Activated naive CD4-positive, alpha-beta T cell treated with anti-CD3 and anti-CD28 coated beads for 36 hours (primary cell): ENCODE results near the gene TBC1D28. TPM values are rescaled to one million over a fixed set of nuclear protein-coding genes. Genes with fewer than 3 reads are reported as not detected.
A peak's percentile ranks its signal among the peaks of the same experiment; 100 is the strongest.
"Not testable (repeated sequence)": the region's sequence is repeated elsewhere in the genome, so short reads cannot be mapped to it uniquely, and the experiment has no call there.

Experiments
- CTCF ChIA-PET: fragments of 350-600 bp; sonication (Branson Sonifier 250); formaldehyde crosslinking; loops from one replicate; lab custom pipeline; 2021; ENCODE audit warnings: antibody characterized with exemption; lab: Charles Lee
- DNase-seq: peaks from one replicate; pipeline ENCODE4 v3.0.0-alpha.2; 2020
- H3K27ac Mint-ChIP-seq: one replicate; pipeline ENCODE4 v1.8.0; 2021; ENCODE audit warnings: mild to moderate bottlenecking, mixed read lengths
- H3K27me3 Mint-ChIP-seq: one replicate; pipeline ENCODE4 v1.8.0; 2021; ENCODE audit warnings: low read depth, mixed read lengths
- H3K36me3 Mint-ChIP-seq: one replicate; pipeline ENCODE4 v1.8.0; 2021; ENCODE audit warnings: low read depth, mixed read lengths
- H3K4me1 Mint-ChIP-seq: one replicate; pipeline ENCODE4 v1.8.0; 2021; ENCODE audit warnings: low read depth, mixed read lengths
- H3K4me3 Mint-ChIP-seq: one replicate; pipeline ENCODE4 v1.8.0; 2021; ENCODE audit warnings: mild to moderate bottlenecking, moderate library complexity, mixed read lengths
- H3K9me3 Mint-ChIP-seq: one replicate; pipeline ENCODE4 v1.8.0; 2021; ENCODE audit warnings: mixed read lengths
- intact Hi-C: fragments of 100-400 bp; cut with micrococcal nuclease; formaldehyde crosslinking; loops from one replicate; pipeline ENCODE4 v1.15.1; 2023
- total RNA-seq, 2 experiments: library from RNA; stranded (reverse); gene quantifications; one replicate each; pipeline ENCODE4 v1.2.3, GENCODE V29; 2021

Gene TBC1D28
- total RNA-seq, 2 experiments from 2014 or later, result not detected

DNA sequence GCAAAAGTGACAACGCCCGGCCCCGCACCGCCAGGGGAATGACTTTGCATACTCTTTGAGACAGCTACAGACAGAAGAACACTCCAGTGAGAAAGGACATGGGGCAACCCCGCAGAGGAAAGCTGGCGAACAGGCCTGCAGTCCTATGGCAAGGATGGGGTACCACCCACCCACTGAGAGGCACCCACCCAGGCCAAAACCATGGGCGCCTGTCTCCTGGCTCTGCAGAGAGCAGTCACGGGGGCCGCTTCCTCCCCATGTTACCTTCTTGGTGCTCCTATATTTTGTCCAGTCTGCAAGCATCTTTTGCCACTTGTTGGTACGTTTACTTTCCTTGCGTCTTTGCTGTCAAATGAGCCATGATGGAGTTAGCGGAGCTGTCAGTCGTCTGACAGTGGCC lies 5.8 kb downstream of the TBC1D28 start:
- CTCF ChIA-PET, H3K4me1 Mint-ChIP-seq: not testable (repeated sequence)
- peaks cover 17% of the 10 kb centered on the region for H3K27me3 Mint-ChIP-seq

DNA sequence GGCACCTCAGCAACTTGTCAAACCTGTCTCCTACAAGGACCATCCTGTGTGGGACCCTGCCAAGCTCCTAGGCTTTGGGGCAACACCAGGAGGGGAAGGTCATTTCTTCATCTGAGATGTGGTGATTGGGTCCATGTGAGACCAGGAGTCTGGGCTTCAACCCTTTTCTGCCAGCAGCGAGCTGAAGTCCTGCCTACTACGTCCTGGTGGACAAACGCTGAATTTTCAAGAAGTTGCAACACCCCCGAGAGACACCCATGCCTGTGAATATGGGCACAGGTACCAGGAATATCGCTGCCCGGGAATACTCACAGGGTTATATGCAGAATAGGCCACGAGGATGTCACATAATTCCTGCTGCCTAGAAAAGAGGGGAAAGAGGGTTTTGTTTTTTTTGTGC lies 8.0 kb downstream of the TBC1D28 start:
- intact Hi-C loops, H3K27ac Mint-ChIP-seq, H3K4me3 Mint-ChIP-seq, H3K9me3 Mint-ChIP-seq, DNase-seq, H3K4me1 Mint-ChIP-seq, H3K36me3 Mint-ChIP-seq, CTCF ChIA-PET: not testable (repeated sequence)
- peaks cover 17% of the 10 kb centered on the region for H3K27me3 Mint-ChIP-seq

More for the DNA sequence above, 5.8 kb downstream of the TBC1D28 start:
- H3K36me3 Mint-ChIP-seq, H3K9me3 Mint-ChIP-seq, DNase-seq, H3K27ac Mint-ChIP-seq, intact Hi-C loops, H3K4me3 Mint-ChIP-seq: not testable (repeated sequence)

DNA sequence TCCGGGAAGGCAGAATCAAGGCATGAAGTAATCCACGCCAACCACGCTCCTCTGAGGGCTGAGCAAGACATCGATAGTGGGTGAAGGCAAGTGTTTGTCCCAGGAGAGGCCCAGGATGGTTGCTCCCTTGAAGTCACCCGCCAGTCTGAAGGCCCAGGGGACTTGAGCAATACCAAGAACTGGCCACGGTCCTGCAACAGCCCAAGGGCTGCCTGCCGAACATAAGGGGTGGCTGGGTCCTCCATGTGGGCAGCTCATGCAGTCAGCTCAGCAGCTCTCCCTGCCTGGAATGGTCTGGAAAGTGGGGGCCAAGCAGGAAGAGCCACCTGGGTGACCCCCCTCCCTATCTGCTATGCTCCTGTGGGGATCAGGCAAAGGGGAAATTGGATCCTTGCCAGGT lies 8.4 kb downstream of the TBC1D28 start:
- H3K9me3 Mint-ChIP-seq, H3K36me3 Mint-ChIP-seq, intact Hi-C loops, CTCF ChIA-PET, H3K4me1 Mint-ChIP-seq, DNase-seq, H3K4me3 Mint-ChIP-seq, H3K27ac Mint-ChIP-seq: not testable (repeated sequence)
- H3K27me3 Mint-ChIP-seq, result peaks cover 17% of the 10 kb centered on the region

DNA sequence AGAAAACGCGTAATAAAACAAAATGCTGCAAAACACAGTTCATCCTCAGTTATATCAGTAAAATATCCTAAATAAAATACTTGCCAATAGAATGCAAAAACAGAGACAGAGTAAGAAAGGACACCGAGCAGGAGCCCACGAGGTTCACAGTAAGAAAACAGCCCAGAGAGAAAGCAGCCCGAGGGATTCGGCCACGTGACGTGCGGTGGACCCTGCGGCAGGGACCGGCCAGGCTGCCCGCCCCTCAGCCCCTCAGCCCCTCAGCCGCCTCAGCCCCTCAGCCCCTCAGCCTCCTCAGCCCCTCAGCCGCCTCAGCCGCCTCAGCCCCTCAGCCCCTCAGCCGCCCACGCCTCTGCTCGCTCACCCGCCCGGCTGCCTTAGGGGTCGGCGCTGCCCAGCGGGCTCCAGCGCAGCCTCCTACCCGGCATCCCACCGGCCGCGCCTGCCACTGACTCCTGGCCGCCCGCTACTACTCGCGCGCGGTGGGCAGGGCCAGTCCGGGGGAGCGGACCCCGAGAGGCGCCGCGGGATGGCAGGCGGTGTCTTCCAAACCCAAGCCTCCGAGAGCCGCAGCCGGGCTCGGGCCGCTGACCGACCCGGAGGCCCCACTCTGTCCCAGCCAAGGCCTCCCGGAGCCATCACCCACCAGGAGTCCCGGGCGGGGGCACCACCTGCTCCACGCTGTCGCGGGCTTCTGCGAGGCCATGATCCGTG lies 9.5 kb downstream of the TBC1D28 start:
- CTCF ChIA-PET, H3K9me3 Mint-ChIP-seq, H3K27ac Mint-ChIP-seq, H3K36me3 Mint-ChIP-seq, H3K4me1 Mint-ChIP-seq, DNase-seq, intact Hi-C loops: not testable (repeated sequence)
- Mint-ChIP-seq H3K27me3 (peaks cover 17% of the 10 kb centered on the region), H3K4me3 (peak overlapping the region; percentile 61)

DNA sequence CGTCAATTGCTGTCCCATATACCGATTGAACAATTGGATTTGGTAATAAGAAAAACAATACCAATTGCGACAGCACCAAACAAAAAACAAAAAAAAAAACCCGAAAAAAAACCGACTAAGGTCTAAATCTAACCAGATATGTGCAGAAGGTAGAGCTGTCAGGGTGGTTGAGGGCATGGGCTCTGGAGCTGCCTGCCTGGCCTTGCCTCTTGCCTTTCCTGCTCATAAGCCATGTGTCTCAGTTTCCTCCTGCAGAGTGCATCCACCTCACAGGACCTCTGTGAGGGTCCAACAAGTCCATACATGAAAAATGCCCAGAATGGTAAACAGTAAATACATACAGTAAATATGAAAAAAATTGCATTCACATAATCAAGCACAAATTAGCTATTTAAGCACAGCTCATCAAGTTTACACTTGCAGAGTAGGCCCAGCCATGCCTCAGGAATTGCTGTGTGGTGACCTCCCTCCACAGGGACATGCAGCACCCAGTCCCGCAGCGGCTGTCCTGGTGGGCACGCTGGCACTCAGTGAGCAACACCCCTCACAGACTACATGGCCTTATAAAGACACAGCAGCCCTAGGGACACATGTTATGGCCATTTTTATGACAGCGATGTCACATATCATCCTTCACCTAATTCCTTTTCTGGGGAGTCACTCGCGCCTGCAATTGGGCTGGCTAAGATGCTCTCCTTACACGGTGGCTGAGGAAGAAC lies 17.9 kb downstream of the TBC1D28 start:
- intact Hi-C loops, result loop anchor here (10.0 kb wide), 1 partner anchor 378 kb away; the partner anchor contains the start of gene FAM83G
- CTCF ChIA-PET, result interaction anchor here (0.7 to 1.6 kb wide), 9 partner anchors 25 to 365 kb away, joined by 3 to 11 read pairs (median 4); no protein-coding TSS in a partner anchor
- Mint-ChIP-seq H3K36me3 (no peaks in the 10 kb centered on the region), H3K4me3 (no peak overlapping the region), H3K9me3 (no peaks in the 10 kb centered on the region), H3K27ac (no peak overlapping the region), H3K27me3 (no peaks in the 10 kb centered on the region), H3K4me1 (peaks cover 5% of the 10 kb centered on the region)
- DNase-seq, result no peak

DNA sequence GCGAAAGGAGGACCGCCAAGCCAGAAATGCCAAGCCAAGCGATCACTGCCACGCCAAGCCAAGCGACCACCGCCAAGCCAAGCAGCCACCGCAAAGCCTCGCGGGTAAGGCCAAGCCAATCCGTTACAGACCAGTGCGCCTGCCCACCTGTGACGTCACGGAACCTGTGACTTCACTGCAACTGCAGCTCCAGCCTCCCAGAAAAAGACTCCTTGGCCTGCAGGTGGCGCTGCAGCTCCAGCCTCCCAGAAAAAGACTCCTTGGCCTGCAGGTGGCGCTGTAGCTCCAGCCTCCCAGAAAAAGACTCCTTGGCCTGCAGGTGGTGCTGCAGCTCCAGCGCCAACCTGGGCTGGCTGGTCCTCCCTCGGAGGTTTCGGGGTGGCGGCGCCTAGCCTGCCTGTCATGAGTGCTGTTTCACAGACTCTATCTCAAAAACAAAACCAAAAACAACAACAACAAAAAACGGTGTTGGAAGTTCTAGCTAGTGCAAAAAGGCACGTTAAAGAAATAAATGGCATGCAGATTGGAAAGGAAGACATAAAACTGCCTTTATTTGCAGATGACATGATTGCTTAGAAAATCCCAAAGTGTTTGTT lies 18.6 kb downstream of the TBC1D28 start:
- H3K9me3 Mint-ChIP-seq, H3K36me3 Mint-ChIP-seq, H3K27me3 Mint-ChIP-seq, H3K4me1 Mint-ChIP-seq: not testable (repeated sequence)
- intact Hi-C loops, result loop anchor here (10.0 kb wide), 1 partner anchor 379 kb away; the partner anchor contains the start of gene FAM83G
- peak overlapping the region; percentile 90 for H3K4me3 Mint-ChIP-seq
- peak; percentile 98 for DNase-seq
- CTCF ChIA-PET, result interaction anchor here (0.6 to 1.6 kb wide), 12 partner anchors 26 to 666 kb away, joined by 3 to 11 read pairs (median 3); no protein-coding TSS in a partner anchor
- H3K27ac Mint-ChIP-seq, result peak overlapping the region; percentile 87

DNA sequence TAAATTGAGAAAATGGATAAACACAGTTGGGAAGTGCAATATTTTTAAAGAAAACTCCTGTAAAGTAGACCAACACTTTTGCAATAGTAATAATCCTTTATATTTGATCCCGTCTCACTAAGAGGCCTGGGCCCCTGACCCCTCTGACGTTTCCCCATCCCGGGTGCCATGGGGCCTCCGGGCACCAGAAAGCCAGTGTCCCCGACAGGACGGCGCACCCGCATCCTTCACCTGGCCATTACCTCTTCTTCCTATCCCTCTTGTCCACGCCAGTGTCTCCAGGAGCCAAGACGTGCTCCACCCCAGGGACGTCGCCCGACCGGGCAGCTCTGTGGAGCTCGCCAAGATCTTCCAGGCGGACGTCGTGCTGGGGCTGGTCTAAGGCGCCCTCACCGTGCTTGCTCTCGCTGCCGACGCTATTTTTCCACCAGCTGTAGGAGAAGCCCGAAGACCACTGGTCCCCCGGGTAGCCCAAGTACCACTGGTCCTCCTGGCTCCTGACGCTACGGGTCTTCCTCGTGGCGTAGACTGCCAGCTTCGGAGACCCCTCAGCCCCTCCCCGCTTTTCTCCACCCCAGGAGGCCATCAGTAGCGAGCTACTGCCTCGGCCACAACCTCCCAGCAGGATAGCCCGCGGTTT lies 19.2 kb downstream of the TBC1D28 start:
- not testable (repeated sequence) for H3K4me1 Mint-ChIP-seq, DNase-seq, H3K27me3 Mint-ChIP-seq, H3K36me3 Mint-ChIP-seq, H3K9me3 Mint-ChIP-seq
- intact Hi-C loops, result loop anchor here (10.0 kb wide), 1 partner anchor 380 kb away; the partner anchor contains the start of gene FAM83G
- CTCF ChIA-PET, result interaction anchor here (0.6 to 1.6 kb wide), 8 partner anchors 26 to 667 kb away, joined by 3 to 11 read pairs (median 3); no protein-coding TSS in a partner anchor
- H3K4me3 Mint-ChIP-seq, result peak overlapping the region; percentile 90
- H3K27ac Mint-ChIP-seq, result peak overlapping the region; percentile 87

DNA sequence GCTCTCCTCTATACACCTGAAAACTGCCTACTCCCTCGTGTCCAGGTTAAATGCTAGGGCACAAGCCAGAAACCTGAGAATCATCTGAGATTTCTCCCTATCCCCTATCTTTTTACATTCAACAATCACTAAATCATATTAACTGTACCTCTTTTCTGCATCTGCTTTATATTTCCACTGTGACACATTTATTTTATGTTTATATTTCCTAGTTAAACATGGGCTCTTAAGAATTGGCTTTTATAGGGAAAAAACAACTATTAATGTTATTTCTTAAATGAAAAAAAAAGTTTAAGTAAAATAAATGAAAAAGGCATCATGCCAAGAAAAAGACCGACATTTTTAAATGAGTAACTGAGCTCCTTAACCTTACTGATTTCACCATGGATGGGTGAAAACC lies 26.6 kb downstream of the TBC1D28 start:
- H3K4me3 Mint-ChIP-seq, H3K27ac Mint-ChIP-seq, CTCF ChIA-PET, DNase-seq, H3K27me3 Mint-ChIP-seq, H3K4me1 Mint-ChIP-seq, H3K36me3 Mint-ChIP-seq, H3K9me3 Mint-ChIP-seq, intact Hi-C loops: not testable (repeated sequence)

DNA sequence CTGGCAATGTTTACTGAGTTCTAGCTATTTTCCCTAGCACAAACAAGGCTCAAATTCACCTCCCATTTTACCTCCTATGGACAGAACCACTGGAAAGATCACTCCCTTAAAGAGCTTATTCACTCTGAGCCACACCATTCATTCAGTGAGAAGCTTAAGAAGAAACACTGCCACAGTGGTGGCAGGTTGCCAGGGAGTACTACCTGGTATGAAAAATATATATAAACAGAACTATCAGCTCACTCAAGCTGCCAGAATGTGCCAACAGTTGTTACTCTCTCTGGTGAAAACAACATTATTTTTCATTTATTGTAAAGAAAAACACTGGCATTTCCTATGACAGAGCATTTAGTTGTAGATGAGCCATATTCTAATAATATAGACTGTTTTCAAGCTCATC lies 31.2 kb downstream of the TBC1D28 start:
- H3K27ac Mint-ChIP-seq, H3K4me3 Mint-ChIP-seq, H3K27me3 Mint-ChIP-seq, H3K4me1 Mint-ChIP-seq, intact Hi-C loops, CTCF ChIA-PET, H3K9me3 Mint-ChIP-seq, H3K36me3 Mint-ChIP-seq: not testable (repeated sequence)
- peak; percentile 11 for DNase-seq

DNA sequence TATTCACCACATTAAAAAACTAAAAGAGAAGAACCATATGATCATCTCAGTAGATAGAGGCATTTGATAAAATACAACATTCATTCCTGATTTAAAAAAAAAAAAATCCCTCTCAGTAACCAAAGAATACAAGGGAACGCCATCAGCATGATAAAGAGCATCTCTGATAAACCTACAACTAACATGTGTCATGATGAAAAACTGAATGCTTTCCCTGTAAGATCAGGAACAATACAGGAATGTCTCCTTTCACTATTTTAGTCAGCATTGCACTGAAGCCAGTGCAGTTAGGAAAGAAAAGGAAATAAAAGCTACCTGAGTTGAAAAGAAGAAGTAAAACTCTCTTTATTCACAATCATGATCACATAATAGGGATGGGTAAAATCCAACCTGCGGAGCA lies 51.1 kb downstream of the TBC1D28 start:
- H3K4me3 Mint-ChIP-seq, H3K9me3 Mint-ChIP-seq, intact Hi-C loops, H3K4me1 Mint-ChIP-seq, DNase-seq, CTCF ChIA-PET, H3K27me3 Mint-ChIP-seq, H3K36me3 Mint-ChIP-seq, H3K27ac Mint-ChIP-seq: not testable (repeated sequence)
